NOMO-1 treated with dmso at 0.1 percent for 144 hours (cell line): ENCODE data around the gene CENPVL1.
"Not testable (repeated sequence)": the region's sequence is repeated elsewhere in the genome, so short reads cannot be mapped to it uniquely, and the experiment has no call there.

Source experiments
- DNase-seq: peaks from one replicate; lab custom pipeline; 2025; ENCODE audit not compliant: unreplicated experiment; lab: John Stamatoyannopoulos, UW

Gene CENPVL1

DNA sequence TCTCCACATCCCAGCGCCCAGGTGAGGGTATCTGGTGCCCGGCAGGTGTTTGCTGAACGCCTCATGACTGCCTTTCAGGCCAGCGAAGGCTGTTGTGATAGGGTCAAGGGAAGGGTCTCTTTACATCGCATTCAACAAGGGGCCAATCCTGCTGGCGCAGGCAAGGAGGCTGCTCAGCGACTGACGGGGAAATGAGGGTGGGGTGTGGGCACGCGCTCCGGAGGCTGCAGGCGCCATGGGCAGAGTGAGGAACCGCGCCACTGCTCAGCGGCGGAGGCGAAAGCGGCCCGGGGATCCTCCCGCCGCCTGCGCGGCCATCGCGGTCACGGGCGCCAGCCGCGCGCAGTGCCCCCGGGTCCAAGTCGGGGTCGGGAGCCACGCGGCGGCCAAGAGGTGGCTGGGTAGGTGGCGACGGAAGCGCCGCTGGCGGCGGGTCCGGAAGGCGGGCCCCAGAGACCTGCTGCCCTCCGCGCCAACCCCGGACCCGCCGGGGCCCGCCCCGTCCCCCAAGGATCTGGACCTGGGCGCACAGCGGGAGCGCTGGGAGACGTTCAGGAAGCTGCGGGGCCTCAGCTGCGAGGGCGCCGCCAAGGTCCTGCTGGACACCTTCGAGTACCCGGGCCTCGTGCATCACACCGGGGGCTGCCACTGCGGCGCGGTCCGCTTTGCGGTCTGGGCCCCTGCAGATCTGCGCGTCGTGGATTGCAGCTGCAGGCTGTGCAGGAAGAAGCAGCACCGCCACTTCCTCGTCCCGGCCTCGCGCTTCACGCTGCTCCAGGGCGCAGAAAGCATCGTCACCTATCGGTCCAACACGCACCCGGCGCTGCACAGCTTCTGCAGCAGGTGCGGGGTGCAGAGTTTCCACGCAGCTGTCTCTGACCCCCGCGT lies at the start of gene CENPVL1:
CENPVL1 (plus strand) TSS at position 236 of the 888 bp plus-strand sequence; CDS start at position 236, 0 bp downstream.
- DNase-seq, result not testable (repeated sequence)

- no peak for DNase-seq
Measured at GRCh38 chrX:51665981-51666380, 44.3 kb upstream of the CENPVL1 start.

- DNase-seq, result not testable (repeated sequence)
Measured at GRCh38 chrX:51679689-51680433, 30.5 kb upstream of the CENPVL1 start.

- not testable (repeated sequence) for DNase-seq
Measured at GRCh38 chrX:51681808-51682719, 28.2 kb upstream of the CENPVL1 start.

DNA sequence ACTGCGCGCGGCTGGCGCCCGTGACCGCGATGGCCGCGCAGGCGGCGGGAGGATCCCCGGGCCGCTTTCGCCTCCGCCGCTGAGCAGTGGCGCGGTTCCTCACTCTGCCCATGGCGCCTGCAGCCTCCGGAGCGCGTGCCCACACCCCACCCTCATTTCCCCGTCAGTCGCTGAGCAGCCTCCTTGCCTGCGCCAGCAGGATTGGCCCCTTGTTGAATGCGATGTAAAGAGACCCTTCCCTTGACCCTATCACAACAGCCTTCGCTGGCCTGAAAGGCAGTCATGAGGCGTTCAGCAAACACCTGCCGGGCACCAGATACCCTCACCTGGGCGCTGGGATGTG lies 27.6 kb upstream of the CENPVL1 start, which contains the start of gene CENPVL2:
CENPVL2 (minus strand) TSS at position 112 of the 343 bp plus-strand sequence; CDS start at position 112, 0 bp downstream.
- not testable (repeated sequence) for DNase-seq

- DNase-seq, result no peak
Measured at GRCh38 chrX:51694254-51694653, 16.1 kb upstream of the CENPVL1 start.

- no peak for DNase-seq
Measured at GRCh38 chrX:51697397-51697796, 12.9 kb upstream of the CENPVL1 start.

DNA sequence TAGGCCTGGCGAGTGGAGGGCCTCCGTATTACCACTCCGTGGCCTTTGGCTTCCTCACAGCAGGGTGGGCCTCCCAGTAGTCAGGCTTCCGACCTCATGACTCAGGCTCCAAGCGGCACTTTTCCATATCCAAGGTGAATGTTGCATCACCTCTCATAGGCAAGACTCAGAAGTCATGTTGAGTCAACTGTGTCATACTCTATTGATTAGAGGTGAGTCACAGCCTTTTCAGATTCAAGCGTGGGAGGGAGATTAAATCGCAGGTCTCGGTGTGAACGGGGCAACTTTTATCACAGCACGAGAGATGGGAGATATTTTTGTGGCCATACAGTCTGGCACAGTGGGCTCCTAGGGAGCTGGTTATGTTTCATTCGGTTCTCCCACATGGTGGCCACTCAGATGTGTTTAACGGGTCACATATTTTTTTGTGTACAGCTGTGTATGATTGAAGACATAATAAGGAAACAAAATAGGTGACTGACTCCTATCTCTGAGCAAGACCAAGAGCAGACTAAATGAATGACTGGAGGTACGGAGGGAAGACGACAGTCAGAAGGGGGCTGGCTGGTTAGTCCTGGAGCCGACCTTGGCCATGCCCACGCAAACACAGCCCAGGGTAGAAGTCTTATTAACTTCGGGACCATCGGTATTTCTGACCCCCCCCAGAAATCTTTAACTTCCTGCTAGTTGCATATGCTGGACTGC lies 2.8 kb downstream of the CENPVL1 start:
- DNase-seq, result not testable (repeated sequence)

GRCh38 chrX:51728202-51728601 lies 17.9 kb downstream of the CENPVL1 start:
- DNase-seq, result no peak

GRCh38 chrX:51737091-51737490 lies 26.8 kb downstream of the CENPVL1 start:
- peak; percentile 34 for DNase-seq

GRCh38 chrX:51742586-51742985 lies 32.3 kb downstream of the CENPVL1 start:
- no peak for DNase-seq

DNA sequence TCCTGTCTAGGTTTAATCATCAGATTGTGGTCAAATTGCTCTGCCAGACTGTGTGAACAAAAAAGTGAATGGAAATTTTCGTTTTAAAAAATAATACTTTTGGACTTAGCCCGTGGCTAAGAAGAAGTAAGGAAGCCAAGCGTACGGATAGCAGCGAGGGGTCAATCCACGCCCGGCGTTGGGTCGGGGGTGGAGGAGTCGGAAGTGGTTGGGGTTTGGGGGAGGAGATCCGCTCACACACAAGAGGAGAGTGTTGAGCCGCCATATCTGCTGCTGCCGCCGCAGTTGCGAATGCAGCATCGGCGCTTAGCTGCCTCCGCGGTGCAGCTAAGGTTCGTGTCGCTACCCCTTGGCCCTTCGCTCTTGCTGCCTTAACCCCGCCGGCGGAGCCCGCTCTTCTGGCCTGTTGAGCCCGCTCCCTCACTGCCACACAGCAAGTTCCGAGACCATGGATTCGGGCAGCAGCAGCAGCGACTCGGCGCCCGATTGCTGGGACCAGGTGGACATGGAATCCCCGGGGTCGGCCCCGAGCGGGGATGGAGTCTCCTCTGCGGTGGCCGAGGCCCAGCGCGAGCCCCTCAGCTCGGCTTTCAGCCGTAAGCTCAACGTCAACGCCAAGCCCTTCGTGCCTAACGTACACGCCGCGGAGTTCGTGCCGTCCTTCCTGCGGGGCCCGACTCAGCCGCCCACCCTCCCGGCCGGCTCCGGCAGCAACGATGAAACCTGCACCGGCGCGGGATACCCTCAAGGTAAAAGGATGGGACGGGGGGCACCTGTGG lies 33.1 kb downstream of the CENPVL1 start, which contains the start of gene GSPT2:
GSPT2 (plus strand) TSS at position 264 of the 779 bp plus-strand sequence; CDS start at position 449, 185 bp downstream.
- DNase-seq, result peak; percentile 6

DNA sequence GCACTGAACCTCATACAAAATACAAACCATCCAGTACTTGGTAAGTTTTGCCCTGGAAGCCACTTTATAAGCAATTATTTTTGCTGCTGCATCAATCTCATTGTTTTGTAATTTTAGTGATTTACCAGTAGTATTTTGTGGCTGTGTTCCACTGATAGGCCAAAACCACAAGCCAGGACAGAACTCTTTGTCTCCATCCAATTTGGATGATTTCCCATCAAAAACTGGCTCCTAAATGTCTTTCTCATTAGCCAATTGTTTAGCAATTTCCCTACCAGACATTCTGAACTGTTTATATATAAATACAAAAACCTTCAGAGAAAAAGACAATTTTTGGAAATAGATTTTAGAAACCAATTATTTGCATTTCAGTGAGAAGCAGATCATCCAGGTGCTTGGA lies 37.4 kb downstream of the CENPVL1 start:
- DNase-seq, result no peak

- DNase-seq, result no peak
Measured at GRCh38 chrX:51759055-51759839, 48.9 kb downstream of the CENPVL1 start.

- DNase-seq, result no peak
Measured at GRCh38 chrX:51760657-51761056, 50.3 kb downstream of the CENPVL1 start.
